PC-3 (cell line): ENCODE measurements around the gene GPC6. TPM values are rescaled to one million over a fixed set of nuclear protein-coding genes. Genes with fewer than 3 reads are reported as not detected.

Experiments
- ATAC-seq: fragments of 200-7000 bp; cut with Tn5 transposase; 2 replicates; pipeline ENCODE4 v1.9.1; 2020; ENCODE audit warnings: mild to moderate bottlenecking, moderate library complexity
- BruUV-seq: library from RNA; stranded (reverse); fragments of 400-500 nt; replicated peaks from 2 replicates; lab custom pipeline; 2021; lab: Mats Ljungman, UMichigan
- CTCF ChIA-PET: fragments of 300-600 bp; sonication (Branson Sonifier 250); formaldehyde crosslinking; loops from one replicate; lab custom pipeline; 2022; ENCODE audit warnings: antibody characterized with exemption; lab: Charles Lee
- POLR2A ChIA-PET: fragments of 300-600 bp; sonication (Branson Sonifier 250); formaldehyde crosslinking; loops from one replicate; lab custom pipeline; 2022; ENCODE audit warnings: antibody characterized with exemption; ENCODE audit not compliant: unreplicated experiment; lab: Charles Lee
- DNase-seq: peaks from one replicate; pipeline ENCODE4 v3.0.0-alpha.2; 2015
- H2AFZ ChIP-seq: fragments of 300-600 bp; sonication (generic); 2 replicates; pipeline ENCODE4 v1.6.0; 2016; ENCODE audit warnings: antibody characterized with exemption, low read length
- H3F3A ChIP-seq: fragments of 300-600 bp; sonication (generic); one replicate; pipeline ENCODE4 v1.6.0; 2017; ENCODE audit warnings: antibody characterized with exemption, low read length, control low read depth, mild to moderate bottlenecking; ENCODE audit not compliant: unreplicated experiment
- H3K27ac ChIP-seq: fragments of 300-600 bp; sonication (generic); 2 replicates; pipeline ENCODE4 v1.5.1; 2016; ENCODE audit warnings: mild to moderate bottlenecking, low read length
- H3K27me3 ChIP-seq: fragments of 300-600 bp; sonication (generic); 2 replicates; pipeline ENCODE4 v1.6.1; 2016; ENCODE audit warnings: low read length, mixed read lengths
- H3K36me3 ChIP-seq: fragments of 300-600 bp; sonication (generic); 2 replicates; pipeline ENCODE4 v1.6.1; 2016; ENCODE audit warnings: low read depth, mixed run types, low read length, mixed read lengths
- H3K4me1 ChIP-seq: fragments of 300-600 bp; sonication (generic); 2 replicates; pipeline ENCODE4 v1.5.1; 2016; ENCODE audit warnings: low read length; ENCODE audit not compliant: insufficient read depth
- H3K4me2 ChIP-seq: fragments of 300-600 bp; sonication (generic); 2 replicates; pipeline ENCODE4 v1.6.0; 2016; ENCODE audit warnings: low read length
- H3K4me3 ChIP-seq: fragments of 300-600 bp; sonication (generic); 2 replicates; pipeline ENCODE4 v1.5.1; 2016; ENCODE audit warnings: mild to moderate bottlenecking, low read length, mixed read lengths
- H3K79me2 ChIP-seq: fragments of 300-600 bp; sonication (generic); 2 replicates; pipeline ENCODE4 v1.6.1; 2017; ENCODE audit warnings: low read length, mixed read lengths
- H3K9ac ChIP-seq: fragments of 300-600 bp; sonication (generic); 2 replicates; pipeline ENCODE4 v1.6.0; 2016; ENCODE audit warnings: mild to moderate bottlenecking, low read length
- H3K9me2 ChIP-seq: fragments of 300-600 bp; sonication (generic); replicated peaks from 2 replicates; pipeline ENCODE4 v1.6.1; 2016; ENCODE audit warnings: mixed run types, low read length, mixed read lengths
- H3K9me3 ChIP-seq: fragments of 300-600 bp; sonication (generic); 2 replicates; pipeline ENCODE4 v1.6.1; 2016; ENCODE audit warnings: low read length, mixed read lengths
- H4K20me1 ChIP-seq: fragments of 300-600 bp; sonication (generic); 2 replicates; pipeline ENCODE4 v1.6.1; 2016; ENCODE audit warnings: low read length, mixed read lengths
- CTCF ChIP-seq: fragments of 300-600 bp; sonication (generic); conservative IDR thresholded peaks from 2 replicates; pipeline ENCODE4 v1.5.1; 2017; ENCODE audit warnings: antibody characterized with exemption, low read depth, mild to moderate bottlenecking, low read length
- EZH2 ChIP-seq: fragments of 300-600 bp; sonication (generic); IDR thresholded peaks from one replicate; pipeline ENCODE4 v1.6.1; 2017; ENCODE audit warnings: antibody characterized with exemption, mild to moderate bottlenecking, low read length; ENCODE audit not compliant: unreplicated experiment
- EZH2phosphoT487 ChIP-seq: fragments of 300-600 bp; sonication (generic); IDR thresholded peaks from 2 replicates; pipeline ENCODE4 v1.6.1; 2018; ENCODE audit warnings: mild to moderate bottlenecking, antibody characterized with exemption, low read length, borderline replicate concordance
- intact Hi-C: fragments of 100-400 bp; cut with micrococcal nuclease; formaldehyde crosslinking; loops from 2 replicates; pipeline ENCODE4 v1.9.0; 2023
- total RNA-seq: library from RNA; depleted of rRNA; stranded (reverse); fragments of >200 nt; gene quantifications from 2 replicates; pipeline ENCODE4 v1.2.3, GENCODE V29; 2014

Gene GPC6
- total RNA-seq, 1 experiment from 2014 or later: 3.5 TPM

- TF ChIP-seq EZH2 (no peak), EZH2phosphoT487 (no peak), CTCF (no peak)
- no peak overlapping the region for H2AFZ ChIP-seq
- ATAC-seq: no peak
- no peak overlapping the region for H3K4me2 ChIP-seq
- H3F3A ChIP-seq: no peaks in the 10 kb centered on the region
- H4K20me1 ChIP-seq: no peaks in the 10 kb centered on the region
- ChIA-PET POLR2A (no interaction called here), CTCF (no interaction called here)
- no TSS peak for BruUV-seq
- H3K79me2 ChIP-seq: no peaks in the 10 kb centered on the region
- no peak overlapping the region for H3K4me3 ChIP-seq
- H3K27ac ChIP-seq: no peak overlapping the region
- no peak overlapping the region for H3K9ac ChIP-seq
- intact Hi-C loops: no loop called here
- no peaks in the 10 kb centered on the region for H3K36me3 ChIP-seq
- H3K27me3 ChIP-seq: no peaks in the 10 kb centered on the region
- no peak for DNase-seq
- H3K9me3 ChIP-seq: no peaks in the 10 kb centered on the region
- no peaks in the 10 kb centered on the region for H3K9me2 ChIP-seq
- peaks cover 12% of the 10 kb centered on the region for H3K4me1 ChIP-seq
Measured at GRCh38 chr13:94251831-94252608, 1025.4 kb downstream of the GPC6 start.

GRCh38 chr13:94254737-94255136, 1028.1 kb downstream of the GPC6 start:
- H3K9me3 ChIP-seq: no peaks in the 10 kb centered on the region
- no peak overlapping the region for H2AFZ ChIP-seq
- H3K9ac ChIP-seq: no peak overlapping the region
- ChIA-PET POLR2A (no interaction called here), CTCF (interaction anchor here (0.6 kb wide), 1 partner anchor 654 kb away, joined by 7 read pairs; no protein-coding TSS in a partner anchor)
- H3K4me1 ChIP-seq: peaks cover 3% of the 10 kb centered on the region
- H3K27ac ChIP-seq: no peak overlapping the region
- H3K27me3 ChIP-seq: no peaks in the 10 kb centered on the region
- no peak for ATAC-seq
- H4K20me1 ChIP-seq: no peaks in the 10 kb centered on the region
- H3K4me2 ChIP-seq: no peak overlapping the region
- TF ChIP-seq EZH2: no peak
- no peak for TF ChIP-seq EZH2phosphoT487
- TF ChIP-seq CTCF: no peak
- H3K4me3 ChIP-seq: no peak overlapping the region
- H3K36me3 ChIP-seq: no peaks in the 10 kb centered on the region
- BruUV-seq: no TSS peak
- H3K79me2 ChIP-seq: no peaks in the 10 kb centered on the region
- no peak for DNase-seq
- intact Hi-C loops: no loop called here
- H3F3A ChIP-seq: no peaks in the 10 kb centered on the region
- H3K9me2 ChIP-seq: no peaks in the 10 kb centered on the region

- Histone ChIP-seq H3K27me3 (no peaks in the 10 kb centered on the region), H3K4me3 (no peak overlapping the region), H3K79me2 (no peaks in the 10 kb centered on the region), H3F3A (no peaks in the 10 kb centered on the region), H3K4me2 (no peak overlapping the region), H3K9me2 (no peaks in the 10 kb centered on the region), H3K9ac (no peak overlapping the region), H3K36me3 (no peaks in the 10 kb centered on the region), H3K27ac (no peak overlapping the region), H3K4me1 (no peaks in the 10 kb centered on the region), H3K9me3 (no peaks in the 10 kb centered on the region), H4K20me1 (no peaks in the 10 kb centered on the region), H2AFZ (no peak overlapping the region)
- DNase-seq (no peak), ATAC-seq (no peak)
- BruUV-seq: no TSS peak
- intact Hi-C loops: no loop called here
- POLR2A ChIA-PET: no interaction called here
- TF ChIP-seq EZH2 (no peak), CTCF (no peak), EZH2phosphoT487 (no peak)
- CTCF ChIA-PET: no interaction called here
Measured at GRCh38 chr13:94256721-94257120, 1030.1 kb downstream of the GPC6 start.
